ENCODE data around the gene CARHSP1. TPM values are rescaled to one million over a fixed set of nuclear protein-coding genes. Genes with fewer than 3 reads are reported as not detected.

CARHSP1 gene
- total and polyA plus RNA-seq, 2 of the 4 experiments (the other 2 are of a cell fraction), result 121 to 138 TPM

- Histone ChIP-seq H2AK9ac (replicated peaks; ENCODE audit: low read depth, low read length, poor library complexity) (no peak overlapping the region), H3K14ac (replicated peaks; ENCODE audit: low read depth, low read length) (no peak overlapping the region), H3K4me1 (ENCODE audit: control insufficient read depth, insufficient read depth, low read length) (no peaks in the 10 kb centered on the region), H3K56ac (ENCODE audit: extremely low read depth, insufficient read depth, low read length) (no peak overlapping the region), H3K79me1 (ENCODE audit: low read depth in 1 of 2, low read length in 2 of 2) (peaks cover 34 to 36% of the 10 kb centered on the region in 2 experiments), H2BK5ac (ENCODE audit: low read depth, low read length, poor library complexity, severe bottlenecking) (no peak overlapping the region), H4K8ac (ENCODE audit: low read depth in 2 of 2, low read length in 2 of 2) (no peak overlapping the region), H2BK15ac (ENCODE audit: low read depth, low read length) (no peak overlapping the region), H4K5ac (ENCODE audit: low read depth, low read length) (no peak overlapping the region), H2AK5ac (ENCODE audit: low read depth, low read length) (no peak overlapping the region), H3K9me1 (ENCODE audit: insufficient read depth, low read length) (peaks cover 2% of the 10 kb centered on the region; the same call in 1 of the 2 replicates), H3K9ac (ENCODE audit: low read depth, low read length) (no peak overlapping the region), H3K27ac (ENCODE audit: insufficient read depth, low read length) (no peak overlapping the region), H3K4me3 (ENCODE audit: insufficient read depth, low read depth, low read length) (no peak overlapping the region), H2BK20ac (ENCODE audit: low read depth, low read length) (no peak overlapping the region), H4K91ac (ENCODE audit: insufficient read depth, low read depth, low read length) (no peak overlapping the region), H3K23ac (ENCODE audit: low read depth, low read length) (no peak overlapping the region), H4K20me1 (ENCODE audit: insufficient read depth, low read length) (peaks cover 6% of the 10 kb centered on the region; the same call in 1 of the 2 replicates), H3K27me3 (ENCODE audit: control insufficient read depth, insufficient read depth, low read length) (no peaks in the 10 kb centered on the region), H2BK120ac (ENCODE audit: low read depth, low read length) (no peak overlapping the region), H3K4me2 (ENCODE audit: low read depth, low read length) (no peak overlapping the region), H2AFZ (replicated peaks; ENCODE audit: low read length, poor library complexity) (peak overlapping the region; percentile 24), H3K36me3 (ENCODE audit: control insufficient read depth, insufficient read depth, low read length) (peaks cover 72% of the 10 kb centered on the region), H3K4ac (ENCODE audit: low read depth, low read length) (no peak overlapping the region), H3K18ac (ENCODE audit: low read depth, low read length) (no peak overlapping the region), H3K9me3 (ENCODE audit: control insufficient read depth, insufficient read depth, low read length) (no peaks in the 10 kb centered on the region)
- WGBS, 2 experiments (ENCODE audit: extremely low coverage in 2 of 2, insufficient read length in 1 of 2), result 91% methylated on average over 14 of the region's 21 CpGs; no CpG with 5 or more reads in 1 of the 2 experiments
- dilution Hi-C loops (cut with HindIII; ENCODE audit: low sequenced_read_pairs, unreplicated experiment), result no loop called here
- no peak for DNase-seq
- intact Hi-C loops (cut with micrococcal nuclease), result no loop called here
- POLR2A ChIA-PET (ENCODE audit: unreplicated experiment), result no interaction called here
- no peak for TF ChIP-seq ELK1 (IDR thresholded peaks at IDR 0.05; ENCODE audit: borderline replicate concordance, low read depth, low read length)
- no peak for TF ChIP-seq MXI1 (IDR thresholded peaks at IDR 0.05; ENCODE audit: borderline replicate concordance, low read depth, low read length)
- TF ChIP-seq MAFK (IDR thresholded peaks at IDR 0.05; ENCODE audit: low read depth, low read length), result no peak
- TF ChIP-seq USF2 (IDR thresholded peaks at IDR 0.05; ENCODE audit: low read depth, low read length), result no peak
- no peak for TF ChIP-seq POLR2A (IDR thresholded peaks at IDR 0.05; ENCODE audit: low read depth, low read length)
- no peak for TF ChIP-seq CEBPB (IDR thresholded peaks at IDR 0.05; ENCODE audit: low read depth, low read length)
- no peak for TF ChIP-seq SMC3 (IDR thresholded peaks at IDR 0.05; ENCODE audit: low read depth, low read length)
- no peak for TF ChIP-seq FOS (IDR thresholded peaks at IDR 0.05; ENCODE audit: low read depth, low read length)
- no peak for TF ChIP-seq CTCF (conservative IDR thresholded peaks at IDR 0.05; ENCODE audit: low read depth, low read length)
- TF ChIP-seq CHD1 (IDR thresholded peaks at IDR 0.05; ENCODE audit: low read depth, low read length), result no peak
- TF ChIP-seq BHLHE40 (IDR thresholded peaks at IDR 0.05; ENCODE audit: low read depth, low read length), result no peak
- in situ Hi-C loops (cut with MboI; ENCODE audit: low sequenced_read_pairs), result no loop called here
- ATAC-seq (ENCODE audit: low read depth), result no peak
- no TSS peak for BruUV-seq (replicated peaks)
- CTCF ChIA-PET, result no interaction called here
Observed at GRCh38 chr16:8894736-8895334, 26.0 kb upstream of the CARHSP1 start.
